ENCODE measurements around the gene IL22RA2.

The IL22RA2 gene

DNA sequence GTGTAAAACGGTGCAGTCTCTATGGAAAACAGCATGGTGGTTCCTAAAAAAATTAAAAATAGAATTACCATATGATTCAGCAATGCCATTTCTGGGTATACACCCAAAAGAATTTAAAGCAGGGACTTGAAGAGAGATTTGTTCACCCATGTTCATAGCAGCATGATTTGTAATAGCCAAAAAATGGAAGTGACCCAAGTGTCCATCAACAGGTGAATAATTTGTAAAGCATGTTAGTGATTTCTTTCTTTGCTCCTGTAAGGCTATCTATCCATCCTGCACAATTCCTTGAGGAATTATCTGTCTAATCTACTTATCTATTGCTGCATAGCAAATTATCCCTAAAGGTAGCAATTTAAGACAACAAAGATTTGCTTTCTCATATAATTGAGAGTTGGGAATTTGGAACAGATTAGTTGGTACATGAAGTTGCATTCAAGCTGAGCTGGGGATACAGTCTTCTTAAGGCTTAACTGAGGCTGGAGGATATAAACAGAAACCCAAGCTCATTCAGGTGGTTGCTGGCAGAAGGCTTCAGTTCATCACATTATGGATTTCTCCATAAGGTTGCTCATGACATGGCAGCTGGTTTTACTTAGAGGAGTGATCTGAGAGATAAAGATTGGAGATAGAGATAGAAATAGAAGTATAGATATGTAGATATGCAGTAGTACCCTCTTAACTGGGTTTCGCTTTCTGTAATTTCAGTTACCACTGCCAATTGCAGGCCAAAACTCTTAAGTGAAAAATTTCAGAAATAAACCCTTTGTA is 62.0 kb downstream of the IL22RA2 start:
- TF ChIP-seq GATA3 (IDR thresholded peaks at IDR 0.05; ENCODE audit: low read depth, low read length) (0 out of 2 replicates have a peak, but pooled peaks have one; percentile 26), GATA2 (IDR thresholded peaks at IDR 0.05; ENCODE audit: low read depth, low read length) (0 out of 2 replicates have a peak, but pooled peaks have one; percentile 6)

DNA sequence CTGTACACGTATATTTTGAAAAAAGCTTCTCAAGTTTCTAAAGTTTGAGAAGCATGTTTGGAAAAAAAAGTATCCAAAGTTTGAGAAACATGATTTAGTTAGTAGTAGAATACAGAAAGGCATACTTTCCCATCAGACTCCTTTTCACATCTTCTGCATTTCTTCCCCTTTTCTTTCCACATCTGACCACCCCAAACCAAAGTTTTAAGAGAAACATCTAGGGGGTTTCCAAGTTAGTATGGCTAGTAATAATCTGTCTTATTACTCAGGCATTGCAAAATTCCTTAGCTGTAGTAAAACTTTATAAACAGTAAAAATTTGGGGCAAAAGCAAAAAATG is 65.7 kb downstream of the IL22RA2 start:
- TF ChIP-seq GATA2 (IDR thresholded peaks at IDR 0.05; ENCODE audit: low read depth, low read length), result no peak
- TF ChIP-seq GATA3 (IDR thresholded peaks at IDR 0.05; ENCODE audit: low read depth, low read length), result no peak

- no peak for TF ChIP-seq GATA3 (IDR thresholded peaks at IDR 0.05; ENCODE audit: low read depth, low read length)
- TF ChIP-seq GATA2 (IDR thresholded peaks at IDR 0.05; ENCODE audit: low read depth, low read length), result no peak
These were observed 67.3 kb downstream of the IL22RA2 start for GRCh38 chr6:137106183-137106582.

GRCh38 chr6:137105375-137105774 is 68.1 kb downstream of the IL22RA2 start:
- TF ChIP-seq GATA2 (IDR thresholded peaks at IDR 0.05; ENCODE audit: low read depth, low read length) (no peak), GATA3 (IDR thresholded peaks at IDR 0.05; ENCODE audit: low read depth, low read length) (no peak)

DNA sequence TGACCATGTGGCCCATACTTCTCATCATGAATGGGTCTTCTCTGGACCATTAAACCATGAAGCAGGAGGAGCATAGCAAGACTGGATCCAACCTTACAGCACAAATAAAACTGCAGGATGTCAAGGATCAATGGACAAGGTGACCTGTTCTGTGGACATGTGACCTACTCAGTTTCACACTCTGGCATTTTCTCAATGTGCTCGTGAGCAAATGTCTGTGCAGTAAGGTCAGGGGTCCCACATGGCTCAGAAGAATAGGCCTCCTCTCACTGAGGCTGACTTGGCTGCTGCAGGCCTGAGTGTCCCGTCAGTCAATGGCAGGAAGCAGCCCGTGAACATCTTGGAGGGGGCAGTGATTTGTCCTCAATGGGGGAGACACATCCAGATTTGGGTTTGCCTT is 68.5 kb downstream of the IL22RA2 start:
- TF ChIP-seq GATA2 (IDR thresholded peaks at IDR 0.05; ENCODE audit: low read depth, low read length) (no peak), GATA3 (IDR thresholded peaks at IDR 0.05; ENCODE audit: low read depth, low read length) (no peak)

- no peak for TF ChIP-seq GATA3 (IDR thresholded peaks at IDR 0.05; ENCODE audit: low read depth, low read length)
- TF ChIP-seq GATA2 (IDR thresholded peaks at IDR 0.05; ENCODE audit: low read depth, low read length), result no peak
These were observed 70.5 kb downstream of the IL22RA2 start for GRCh38 chr6:137102851-137103492.

- TF ChIP-seq GATA2 (IDR thresholded peaks at IDR 0.05; ENCODE audit: low read depth, low read length), result no peak
- no peak for TF ChIP-seq GATA3 (IDR thresholded peaks at IDR 0.05; ENCODE audit: low read depth, low read length)
These were observed 71.2 kb downstream of the IL22RA2 start for GRCh38 chr6:137102050-137102848.

- TF ChIP-seq GATA2 (IDR thresholded peaks at IDR 0.05; ENCODE audit: low read depth, low read length) (no peak), GATA3 (IDR thresholded peaks at IDR 0.05; ENCODE audit: low read depth, low read length) (no peak)
These were observed 73.6 kb downstream of the IL22RA2 start for GRCh38 chr6:137099689-137100403.

DNA sequence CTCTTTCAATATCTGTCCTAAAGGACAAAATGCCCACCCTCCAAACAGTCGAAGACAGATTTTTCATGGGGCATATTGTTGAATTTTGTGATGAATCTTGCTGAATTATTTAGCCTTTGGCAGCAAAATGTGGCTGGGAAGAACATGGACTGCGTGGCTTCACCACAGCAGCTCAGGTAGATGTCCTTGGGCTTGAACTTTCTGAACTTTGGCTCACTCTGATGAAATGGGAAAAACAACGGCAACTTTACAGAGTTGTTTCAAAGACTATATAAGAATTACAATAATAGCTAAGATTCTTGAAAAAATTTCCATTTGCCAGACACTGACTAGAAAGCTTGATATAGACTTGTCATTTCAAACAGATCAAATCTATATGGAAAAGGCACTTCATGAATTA is 75.9 kb downstream of the IL22RA2 start:
- no peak for TF ChIP-seq GATA2 (IDR thresholded peaks at IDR 0.05; ENCODE audit: low read depth, low read length)
- TF ChIP-seq GATA3 (IDR thresholded peaks at IDR 0.05; ENCODE audit: low read depth, low read length), result no peak

GRCh38 chr6:137097057-137097456 is 76.4 kb downstream of the IL22RA2 start:
- TF ChIP-seq GATA3 (IDR thresholded peaks at IDR 0.05; ENCODE audit: low read depth, low read length) (no peak), GATA2 (IDR thresholded peaks at IDR 0.05; ENCODE audit: low read depth, low read length) (no peak)

- no peak for TF ChIP-seq GATA2 (IDR thresholded peaks at IDR 0.05; ENCODE audit: low read depth, low read length)
- no peak for TF ChIP-seq GATA3 (IDR thresholded peaks at IDR 0.05; ENCODE audit: low read depth, low read length)
These were observed 77.7 kb downstream of the IL22RA2 start for GRCh38 chr6:137095651-137096238.

- TF ChIP-seq GATA2 (IDR thresholded peaks at IDR 0.05; ENCODE audit: low read depth, low read length), result no peak
- TF ChIP-seq GATA3 (IDR thresholded peaks at IDR 0.05; ENCODE audit: low read depth, low read length), result no peak
These were observed 78.4 kb downstream of the IL22RA2 start for GRCh38 chr6:137095093-137095492.

DNA sequence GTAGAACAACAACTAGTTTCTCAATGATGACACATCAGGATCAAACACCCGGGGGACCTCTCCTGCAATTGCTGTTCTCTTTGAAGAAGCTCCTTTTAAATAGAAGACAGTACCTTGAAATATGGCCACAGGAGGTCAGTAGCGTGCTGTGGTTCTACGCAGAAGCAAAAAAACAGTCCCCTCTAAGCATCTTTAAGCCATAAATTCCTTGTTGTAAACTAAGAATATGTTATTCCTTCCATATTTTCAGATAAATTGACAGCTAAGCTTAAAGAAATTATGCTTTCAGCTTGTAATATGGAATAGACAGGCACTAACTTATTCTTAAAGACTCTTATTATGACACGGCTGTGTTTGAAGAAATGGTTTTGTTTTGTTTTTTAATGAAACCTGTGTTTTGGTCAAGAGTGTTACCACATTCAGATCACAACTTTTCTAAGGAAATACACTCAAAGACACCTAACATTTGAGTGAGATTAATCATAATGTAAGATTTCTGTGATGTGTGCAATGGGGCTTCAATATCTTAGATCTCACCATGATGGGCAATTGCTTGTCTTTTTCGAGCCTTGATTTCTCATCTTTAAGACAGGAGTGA is 78.9 kb downstream of the IL22RA2 start:
- no peak for TF ChIP-seq GATA2 (IDR thresholded peaks at IDR 0.05; ENCODE audit: low read depth, low read length)
- TF ChIP-seq GATA3 (IDR thresholded peaks at IDR 0.05; ENCODE audit: low read depth, low read length), result no peak

Data from SH-SY5Y (cell line).